ENCODE measurements around the gene CD200R1L. TPM values are rescaled to one million over a fixed set of nuclear protein-coding genes. Genes with fewer than 3 reads are reported as not detected.
"Not testable (repeated sequence)": the region's sequence is repeated elsewhere in the genome, so short reads cannot be mapped to it uniquely, and the experiment has no call there.

CD200R1L gene
- total RNA-seq, 1 donor from 2014 or later: not detected

- H3K36me3 Mint-ChIP-seq (ENCODE audit: unreplicated experiment): peaks cover 43% of the 10 kb centered on the region
- DNase-seq: no peak
- peaks cover 18% of the 10 kb centered on the region for H3K9me3 Mint-ChIP-seq (ENCODE audit: unreplicated experiment)
- no peak for TF ChIP-seq CTCF (IDR thresholded peaks at IDR 0.05; ENCODE audit: partially characterized antibody, unreplicated experiment)
- peaks cover 7% of the 10 kb centered on the region for H3K27me3 Mint-ChIP-seq (ENCODE audit: unreplicated experiment)
- H3K4me3 Mint-ChIP-seq (ENCODE audit: unreplicated experiment): no peak overlapping the region
- no peak overlapping the region for H3K27ac Mint-ChIP-seq (ENCODE audit: unreplicated experiment)
- H3K4me1 Mint-ChIP-seq (ENCODE audit: low read depth, unreplicated experiment): peaks cover 15% of the 10 kb centered on the region
Measured at GRCh38 chr3:112856537-112856936, 9.9 kb upstream of the CD200R1L start.

GRCh38 chr3:112855883-112856282 is 9.2 kb upstream of the CD200R1L start:
- peaks cover 11% of the 10 kb centered on the region for H3K4me1 Mint-ChIP-seq (ENCODE audit: low read depth, unreplicated experiment)
- DNase-seq: no peak
- TF ChIP-seq CTCF (IDR thresholded peaks at IDR 0.05; ENCODE audit: partially characterized antibody, unreplicated experiment): no peak
- H3K9me3 Mint-ChIP-seq (ENCODE audit: unreplicated experiment): peaks cover 12% of the 10 kb centered on the region
- H3K27me3 Mint-ChIP-seq (ENCODE audit: unreplicated experiment): peaks cover 4% of the 10 kb centered on the region
- no peak overlapping the region for H3K27ac Mint-ChIP-seq (ENCODE audit: unreplicated experiment)
- H3K36me3 Mint-ChIP-seq (ENCODE audit: unreplicated experiment): peaks cover 49% of the 10 kb centered on the region
- H3K4me3 Mint-ChIP-seq (ENCODE audit: unreplicated experiment): no peak overlapping the region

GRCh38 chr3:112855074-112855473 is 8.4 kb upstream of the CD200R1L start:
- H3K27me3 Mint-ChIP-seq (ENCODE audit: unreplicated experiment); DNase-seq; H3K9me3 Mint-ChIP-seq (ENCODE audit: unreplicated experiment); H3K4me3 Mint-ChIP-seq (ENCODE audit: unreplicated experiment); H3K4me1 Mint-ChIP-seq (ENCODE audit: low read depth, unreplicated experiment); H3K27ac Mint-ChIP-seq (ENCODE audit: unreplicated experiment): not testable (repeated sequence)
- H3K36me3 Mint-ChIP-seq (ENCODE audit: unreplicated experiment): peaks cover 57% of the 10 kb centered on the region

DNA sequence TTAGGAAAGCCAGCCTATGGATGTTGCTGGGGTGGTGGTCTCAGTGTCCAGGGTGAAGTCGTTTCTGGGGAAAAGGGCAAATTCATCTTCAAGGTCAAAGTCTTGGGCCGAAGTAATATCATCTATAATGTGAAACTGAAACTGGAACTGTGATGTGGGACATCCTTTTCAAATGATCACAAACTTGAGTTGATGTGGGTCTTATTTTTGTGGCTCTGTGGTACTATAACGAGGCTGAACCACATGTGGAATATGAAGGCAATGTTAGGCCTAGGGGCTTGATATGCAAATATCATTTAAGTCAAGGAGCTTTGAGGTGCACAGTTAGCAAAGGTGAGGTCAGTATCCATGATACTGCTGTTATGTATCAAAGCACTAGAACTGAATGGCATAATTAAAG is 1.5 kb upstream of the CD200R1L start:
- Mint-ChIP-seq H3K4me3 (ENCODE audit: unreplicated experiment) (no peak overlapping the region), H3K9me3 (ENCODE audit: unreplicated experiment) (peaks cover 3% of the 10 kb centered on the region), H3K4me1 (ENCODE audit: low read depth, unreplicated experiment) (no peaks in the 10 kb centered on the region), H3K27ac (ENCODE audit: unreplicated experiment) (no peak overlapping the region), H3K27me3 (ENCODE audit: unreplicated experiment) (no peaks in the 10 kb centered on the region), H3K36me3 (ENCODE audit: unreplicated experiment) (peaks cover 45% of the 10 kb centered on the region)
- TF ChIP-seq CTCF (IDR thresholded peaks at IDR 0.05; ENCODE audit: partially characterized antibody, unreplicated experiment): no peak
- no peak for DNase-seq

DNA sequence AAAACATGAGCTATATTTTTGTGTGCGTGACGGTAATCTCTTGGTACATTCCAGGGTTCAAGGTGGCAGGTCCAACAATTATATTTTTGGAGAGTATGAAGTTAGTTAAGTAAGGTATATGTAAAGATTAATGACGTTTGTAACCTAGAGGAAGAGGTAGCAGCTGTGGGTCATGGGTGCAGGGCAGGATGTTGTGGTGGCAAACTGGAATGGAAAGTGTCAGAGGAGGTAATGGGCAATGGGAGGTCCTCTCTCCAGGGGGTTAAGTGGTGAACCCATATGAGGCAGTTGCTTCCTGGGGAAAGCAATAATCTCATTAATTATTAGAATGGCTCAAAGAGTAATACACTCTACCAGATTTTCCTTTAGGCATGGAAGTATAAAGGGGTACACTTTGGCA is 1.0 kb upstream of the CD200R1L start:
- peaks cover 6% of the 10 kb centered on the region for H3K9me3 Mint-ChIP-seq (ENCODE audit: unreplicated experiment)
- H3K27me3 Mint-ChIP-seq (ENCODE audit: unreplicated experiment): no peaks in the 10 kb centered on the region
- no peak overlapping the region for H3K4me3 Mint-ChIP-seq (ENCODE audit: unreplicated experiment)
- H3K4me1 Mint-ChIP-seq (ENCODE audit: low read depth, unreplicated experiment): no peaks in the 10 kb centered on the region
- peaks cover 45% of the 10 kb centered on the region for H3K36me3 Mint-ChIP-seq (ENCODE audit: unreplicated experiment)
- no peak for DNase-seq
- no peak for TF ChIP-seq CTCF (IDR thresholded peaks at IDR 0.05; ENCODE audit: partially characterized antibody, unreplicated experiment)
- H3K27ac Mint-ChIP-seq (ENCODE audit: unreplicated experiment): no peak overlapping the region

- H3K27ac Mint-ChIP-seq (ENCODE audit: unreplicated experiment): no peak overlapping the region
- H3K4me3 Mint-ChIP-seq (ENCODE audit: unreplicated experiment): no peak overlapping the region
- DNase-seq: no peak
- no peaks in the 10 kb centered on the region for H3K27me3 Mint-ChIP-seq (ENCODE audit: unreplicated experiment)
- H3K9me3 Mint-ChIP-seq (ENCODE audit: unreplicated experiment): peaks cover 7% of the 10 kb centered on the region
- peaks cover 32% of the 10 kb centered on the region for H3K36me3 Mint-ChIP-seq (ENCODE audit: unreplicated experiment)
- no peak for TF ChIP-seq CTCF (IDR thresholded peaks at IDR 0.05; ENCODE audit: partially characterized antibody, unreplicated experiment)
- H3K4me1 Mint-ChIP-seq (ENCODE audit: low read depth, unreplicated experiment): no peaks in the 10 kb centered on the region
Measured at GRCh38 chr3:112845772-112846171, 892 bp downstream of the CD200R1L start.

Measured in glutamatergic neuron (in vitro differentiated cells).